T-helper 2 cell treated with Interferon-gamma antibody and Interleukin-4, amounts not matched to agents 100 ng/mL and 5 ng/mL, for 36 hours (primary cell): ENCODE data around the gene CYBRD1. TPM values are rescaled to one million over a fixed set of nuclear protein-coding genes. Genes with fewer than 3 reads are reported as not detected.

Experiments
- intact Hi-C: fragments of 100-400 bp; cut with micrococcal nuclease; formaldehyde crosslinking; loops from one replicate; pipeline ENCODE4 v1.15.1; 2023
- total RNA-seq: library from RNA; stranded (reverse); gene quantifications from 2 replicates; pipeline ENCODE4 v1.2.3, GENCODE V29; 2022

The CYBRD1 gene
- total RNA-seq, 1 donor from 2014 or later, result 2.0 TPM

DNA sequence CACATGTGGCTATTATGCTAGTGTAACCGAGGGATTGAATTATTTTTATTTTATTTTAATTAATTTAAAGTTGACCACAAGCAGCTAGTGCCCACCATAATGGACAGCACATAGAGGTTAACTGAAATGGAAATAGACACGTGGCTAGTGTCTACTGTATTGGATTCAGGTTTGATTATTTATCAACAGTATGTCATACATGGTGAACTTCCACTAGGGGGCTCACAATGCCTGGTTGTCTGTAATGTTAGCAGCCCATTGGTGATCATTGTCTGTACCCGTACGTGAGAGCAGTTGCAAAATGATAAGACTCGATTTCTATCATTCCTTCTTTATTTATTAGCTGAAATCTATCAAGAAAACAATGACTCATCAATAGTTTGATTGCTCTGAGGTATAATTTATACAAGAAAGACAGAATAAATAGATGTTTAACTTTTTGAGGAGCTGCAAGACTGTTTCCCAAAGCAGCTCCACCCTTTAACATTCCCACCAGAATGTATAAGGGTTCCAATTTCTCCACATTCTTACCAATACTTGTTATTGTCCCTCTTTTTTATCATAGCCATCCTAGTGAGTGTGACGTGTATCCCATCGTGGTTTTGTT lies 76.5 kb downstream of the CYBRD1 start:
- intact Hi-C loops, result loop anchor here (1.0 to 2.0 kb wide), 3 partner anchors 506 to 866 kb away; no protein-coding TSS in a partner anchor

DNA sequence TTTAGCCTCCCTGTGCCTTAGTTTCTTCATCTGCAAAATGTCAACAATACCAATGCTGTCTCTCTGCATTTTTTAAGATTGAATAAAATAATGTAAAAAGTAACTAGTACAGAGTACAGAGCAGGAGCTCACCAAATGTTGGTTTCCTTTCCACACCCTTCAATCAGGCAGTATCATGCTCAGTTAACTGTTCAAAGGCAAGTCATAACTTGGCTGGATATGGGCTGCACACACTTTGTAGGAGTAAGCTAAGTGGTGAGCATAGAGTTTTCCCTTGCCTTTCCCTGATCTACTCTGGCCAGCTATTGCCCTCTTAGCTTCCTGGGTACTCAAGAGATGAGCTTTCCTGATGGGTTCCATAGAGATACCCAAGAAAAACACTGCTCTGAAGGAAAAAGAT lies 77.9 kb downstream of the CYBRD1 start:
- intact Hi-C loops, result no loop called here

DNA sequence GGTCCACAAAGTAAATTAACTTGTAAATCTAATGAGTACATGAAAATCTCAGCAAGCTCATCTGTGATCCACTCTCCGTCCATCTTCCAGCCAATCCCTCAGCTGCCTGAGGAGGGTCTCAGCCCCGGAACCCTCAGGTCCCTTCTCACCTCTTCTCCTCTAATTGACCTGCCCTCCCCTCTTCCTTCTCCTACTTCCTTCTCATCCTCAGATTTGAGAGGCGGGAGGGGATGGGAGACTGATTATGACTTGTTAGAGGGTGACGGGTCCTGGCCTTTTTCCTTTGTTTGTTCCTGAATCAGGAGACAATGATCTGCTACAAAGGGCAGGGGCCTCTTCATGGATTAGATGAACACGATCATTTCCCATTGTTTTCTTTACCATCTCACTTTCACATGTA lies 80.1 kb downstream of the CYBRD1 start:
- intact Hi-C loops, result no loop called here

Other genes starting within 250 kb of the CYBRD1 start
- 16.5 and 21.0 TPM in 2 replicates for gene METTL8, start 88.5 kb upstream of the CYBRD1 start, total RNA-seq
- 19.7 and 20.7 TPM in 2 replicates for gene DCAF17, start 88.2 kb upstream of the CYBRD1 start, total RNA-seq
- gene DYNC1I2, start 165.0 kb downstream of the CYBRD1 start, total RNA-seq, result 52.0 and 59.3 TPM in 2 replicates